ENCODE measurements around the gene SMARCD3. TPM values are rescaled to one million over a fixed set of nuclear protein-coding genes. Genes with fewer than 3 reads are reported as not detected.

The SMARCD3 gene
- total and polyA plus RNA-seq, 2 donors from 2014 or later: 46.4 to 52.5 TPM

- no peak for FAIRE-seq
Measured at GRCh38 chr7:151247611-151248345, 716 bp downstream of the SMARCD3 start.

DNA sequence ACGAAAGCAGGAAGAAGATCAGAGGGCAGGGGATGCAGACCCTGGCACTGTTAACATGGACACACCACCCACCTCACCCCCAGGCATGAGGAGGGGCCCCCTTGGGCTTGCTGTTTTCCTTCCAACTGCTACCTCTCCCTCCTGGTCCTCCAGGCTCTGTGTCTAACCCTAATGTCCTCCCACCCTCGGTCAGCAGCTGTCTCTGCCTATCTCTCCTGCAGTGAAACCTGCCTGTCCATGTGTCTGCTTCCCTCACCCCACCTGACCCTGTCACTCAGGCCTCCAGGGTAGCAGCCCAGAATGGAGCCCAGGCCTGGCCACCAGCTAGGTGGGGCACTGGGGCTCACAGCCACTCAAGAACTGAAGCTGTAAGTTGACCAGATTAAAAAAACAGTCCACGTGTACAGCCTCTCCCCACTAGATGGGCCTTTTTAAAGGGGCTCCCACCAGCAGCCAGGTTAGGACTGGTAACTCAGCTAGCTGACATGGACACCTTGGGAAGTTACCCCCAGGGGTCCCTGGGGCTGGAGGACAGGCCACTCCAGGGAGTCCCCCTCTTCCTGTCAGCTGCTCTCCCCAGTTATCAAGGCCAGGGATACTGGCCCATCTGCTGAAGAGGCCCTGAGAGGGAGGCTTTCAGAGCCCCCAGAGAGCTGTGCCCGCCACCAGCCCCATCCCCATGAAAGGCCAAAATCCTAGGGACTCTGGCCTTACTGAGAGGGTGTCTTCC is 1.5 kb downstream of the SMARCD3 start:
- intact Hi-C loops (cut with DNase I): loop anchor here (10.0 kb wide), 1 partner anchor 58 kb away; no protein-coding TSS in a partner anchor
- no peak for TF ChIP-seq CTCF (IDR thresholded peaks at IDR 0.05; ENCODE audit: borderline replicate concordance, extremely low read depth, insufficient read depth)
- Histone ChIP-seq H3K4me3 (ENCODE audit: low read length in 3 of 3) (peak overlapping the region in 2 of 3 donors; percentile 62 to 65), H3K27me3 (ENCODE audit: control insufficient read depth, insufficient read depth, low read length) (no peaks in the 10 kb centered on the region), H3K4me1 (ENCODE audit: control insufficient read depth in 2 of 3, insufficient read depth in 2 of 3, low read depth in 1 of 3, low read length in 3 of 3) (peaks cover 10 to 54% (median 25%) of the 10 kb centered on the region in 3 donors), H3K9ac (ENCODE audit: low read length in 3 of 3) (peak overlapping the region in 2 of 3 donors; percentile 18 to 41), H3K36me3 (ENCODE audit: control insufficient read depth in 2 of 3, insufficient read depth in 3 of 3, low read length in 3 of 3) (no peaks in the 10 kb centered on the region), H3K27ac (ENCODE audit: low read depth in 2 of 2, low read length in 2 of 2) (no peak overlapping the region), H3K9me3 (ENCODE audit: control insufficient read depth in 2 of 3, insufficient read depth in 1 of 3, low read length in 3 of 3) (no peaks in the 10 kb centered on the region)
- FAIRE-seq: no peak
- peak in 2 of 5 donors; percentile 60 to 62 for DNase-seq

More at GRCh38 chr7:151247611-151248345, 716 bp downstream of the SMARCD3 start:
- Histone ChIP-seq H3K36me3 (ENCODE audit: control insufficient read depth in 2 of 3, insufficient read depth in 3 of 3, low read length in 3 of 3) (no peaks in the 10 kb centered on the region), H3K27me3 (ENCODE audit: control insufficient read depth, insufficient read depth, low read length) (no peaks in the 10 kb centered on the region), H3K4me3 (ENCODE audit: low read length in 3 of 3) (peak overlapping the region; percentile 58 to 65 (median 62)), H3K4me1 (ENCODE audit: control insufficient read depth in 2 of 3, insufficient read depth in 2 of 3, low read depth in 1 of 3, low read length in 3 of 3) (peaks cover 10 to 60% (median 25%) of the 10 kb centered on the region in 3 donors), H3K27ac (ENCODE audit: low read depth in 2 of 2, low read length in 2 of 2) (peak overlapping the region; percentile 83 to 93), H3K9me3 (ENCODE audit: control insufficient read depth in 2 of 3, insufficient read depth in 1 of 3, low read length in 3 of 3) (no peaks in the 10 kb centered on the region), H3K9ac (ENCODE audit: low read length in 3 of 3) (peak overlapping the region; percentile 18 to 41 (median 37))
- peak; percentile 48 to 85 (median 59) for DNase-seq
- intact Hi-C loops (cut with DNase I): loop anchor here (10.0 kb wide), 1 partner anchor 57 kb away; no protein-coding TSS in a partner anchor
- TF ChIP-seq CTCF (IDR thresholded peaks at IDR 0.05; ENCODE audit: borderline replicate concordance, extremely low read depth, insufficient read depth): no peak

- no peak for TF ChIP-seq CTCF (IDR thresholded peaks at IDR 0.05; ENCODE audit: borderline replicate concordance, extremely low read depth, insufficient read depth)
- H3K36me3 ChIP-seq (ENCODE audit: control insufficient read depth in 2 of 3, insufficient read depth in 3 of 3, low read length in 3 of 3): peaks cover 0 to 2% (median 0%) of the 10 kb centered on the region in 3 donors
- no peak overlapping the region for H3K9ac ChIP-seq (ENCODE audit: low read length in 3 of 3)
- FAIRE-seq: no peak
- H3K4me3 ChIP-seq (ENCODE audit: low read length in 3 of 3): peak overlapping the region in 1 of 3 donors; percentile 65
- H3K27me3 ChIP-seq (ENCODE audit: control insufficient read depth, insufficient read depth, low read length): no peaks in the 10 kb centered on the region
- intact Hi-C loops (cut with DNase I): loop anchor here (10.0 kb wide), 1 partner anchor 59 kb away; no protein-coding TSS in a partner anchor
- H3K27ac ChIP-seq (ENCODE audit: low read depth in 2 of 2, low read length in 2 of 2): no peak overlapping the region
- peaks cover 10 to 53% (median 25%) of the 10 kb centered on the region in 3 donors for H3K4me1 ChIP-seq (ENCODE audit: control insufficient read depth in 2 of 3, insufficient read depth in 2 of 3, low read depth in 1 of 3, low read length in 3 of 3)
- DNase-seq: peak in 1 of 5 donors; percentile 70
- no peaks in the 10 kb centered on the region for H3K9me3 ChIP-seq (ENCODE audit: control insufficient read depth in 2 of 3, insufficient read depth in 1 of 3, low read length in 3 of 3)
Measured at GRCh38 chr7:151246102-151246850, 2.2 kb downstream of the SMARCD3 start.

Measured in kidney (tissue), 14 donors.